NCI-H2029 (cell line): Measurements from ENCODE around the gene MTAP.

Experiments
- DNase-seq: peaks from one replicate; lab custom pipeline; 2025; lab: John Stamatoyannopoulos, UW

The MTAP gene

GRCh38 chr9:21804791-21805190, 2.4 kb downstream of the MTAP start:
- DNase-seq, result no peak

GRCh38 chr9:21806644-21807043, 4.2 kb downstream of the MTAP start:
- no peak for DNase-seq

DNA sequence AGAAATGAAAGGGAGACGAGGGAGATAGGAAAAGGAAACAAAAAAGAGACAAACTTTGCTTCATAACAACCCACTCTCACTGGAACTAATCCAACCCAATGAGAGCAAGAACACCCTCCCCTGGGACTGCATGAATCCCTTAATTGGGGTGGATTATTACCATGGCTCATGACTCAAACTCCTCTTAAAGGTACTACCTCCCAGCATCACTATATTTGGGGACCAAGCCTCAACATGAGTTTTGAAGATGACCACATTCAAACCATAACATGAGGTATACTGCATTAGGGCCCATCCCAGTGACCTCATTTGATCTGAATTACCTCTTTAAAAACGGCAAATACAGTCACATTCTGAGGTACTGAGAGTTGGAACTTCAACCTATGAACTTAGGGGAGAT, 8.0 kb downstream of the MTAP start:
- DNase-seq, result no peak

- no peak for DNase-seq
Measured at GRCh38 chr9:21810881-21811280, 8.4 kb downstream of the MTAP start.

- DNase-seq, result no peak
Measured at GRCh38 chr9:21811914-21812313, 9.5 kb downstream of the MTAP start.

- no peak for DNase-seq
Measured at GRCh38 chr9:21812415-21812814, 10.0 kb downstream of the MTAP start.

DNA sequence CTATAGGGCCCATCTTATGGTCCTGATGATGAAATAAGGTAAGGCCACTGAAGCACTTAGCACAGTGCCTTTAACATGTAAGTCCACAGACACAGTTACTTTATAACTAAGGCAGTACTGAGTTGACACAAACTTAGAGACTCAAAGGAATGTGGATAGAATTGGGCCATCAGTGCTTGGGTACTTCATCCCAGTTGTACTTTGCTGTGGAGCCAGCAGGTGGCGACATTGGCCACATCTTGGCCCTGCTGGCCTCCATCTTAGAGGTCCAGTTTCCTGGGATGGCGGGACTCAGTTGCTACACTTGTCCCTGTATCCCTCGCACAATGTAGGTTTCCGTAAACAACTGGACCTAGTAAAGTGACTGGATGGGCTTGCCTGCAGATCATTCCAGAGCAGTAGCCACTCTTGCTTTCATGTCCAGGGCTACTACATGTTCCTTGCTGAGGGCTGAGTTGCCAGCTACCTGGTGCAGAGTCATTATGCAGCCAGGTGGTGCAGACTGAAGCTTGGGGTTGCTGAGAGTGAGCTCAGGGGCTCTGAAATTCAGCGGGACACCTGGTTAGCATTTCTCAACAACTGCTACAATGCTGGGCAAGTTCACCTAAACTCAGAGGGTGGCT, 10.6 kb downstream of the MTAP start:
- DNase-seq, result peak; percentile 55

DNA sequence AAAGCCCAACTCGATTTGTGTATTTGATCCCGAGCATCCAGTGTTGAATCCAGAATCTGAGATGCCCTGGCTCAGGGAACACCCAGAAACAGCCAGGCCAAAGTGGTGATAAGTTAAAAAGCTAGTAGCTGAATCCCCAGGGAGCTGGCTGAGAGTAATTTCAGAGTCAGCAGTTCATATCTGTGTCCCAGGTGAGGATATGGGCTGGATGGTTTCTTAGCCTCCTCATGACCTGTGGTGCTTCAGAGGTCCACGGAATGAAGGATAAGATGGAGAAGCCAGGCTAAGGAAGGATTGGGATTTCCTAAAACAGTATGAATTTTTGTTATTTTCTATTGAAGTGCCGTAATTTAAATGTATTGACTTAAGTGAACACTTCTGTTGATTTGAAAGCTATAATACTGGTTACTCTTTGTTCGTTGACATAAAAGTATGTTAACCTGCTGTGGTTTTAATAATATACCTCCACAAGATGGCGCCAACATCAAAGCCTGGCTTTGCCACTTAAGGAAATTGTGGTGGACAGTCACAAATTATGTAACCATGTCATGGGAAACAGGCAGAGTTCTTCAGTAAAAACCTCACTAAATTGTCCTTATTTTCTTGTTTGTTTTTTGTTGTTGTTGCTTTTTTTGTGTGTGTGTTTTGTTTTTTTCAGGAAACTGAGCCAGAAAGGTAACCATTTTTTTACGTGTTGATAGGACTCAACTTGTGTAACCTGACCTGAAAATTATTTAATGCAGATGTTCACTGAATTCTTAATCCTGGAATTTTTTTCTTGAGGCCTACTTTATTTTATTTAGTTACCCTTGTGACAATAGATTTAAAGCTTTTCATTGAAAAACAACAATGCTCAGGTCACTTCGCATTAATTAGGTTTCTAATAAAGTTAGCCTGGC, 11.4 kb downstream of the MTAP start:
- peak; percentile 77 for DNase-seq

GRCh38 chr9:21815643-21816042, 13.2 kb downstream of the MTAP start:
- no peak for DNase-seq

DNA sequence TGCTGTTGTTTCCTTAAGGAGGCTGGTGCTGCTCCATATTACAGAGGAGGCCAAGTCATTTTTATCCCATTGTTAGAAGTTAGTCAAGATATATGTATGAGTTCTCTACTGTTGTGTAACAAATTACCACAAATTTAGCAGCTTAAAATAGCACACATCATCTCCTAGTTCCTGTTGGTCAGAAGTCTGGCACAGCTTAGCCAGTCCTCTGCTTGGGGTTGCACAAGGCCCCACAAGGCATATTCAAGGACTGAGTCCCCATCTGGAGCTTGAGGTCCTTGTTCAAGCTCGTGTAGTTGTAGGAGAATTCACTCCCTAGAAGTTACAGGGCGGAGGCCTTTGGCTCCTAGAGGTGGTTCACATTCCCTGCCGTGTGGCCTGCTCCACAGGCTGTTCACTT, 14.7 kb downstream of the MTAP start:
- DNase-seq, result no peak

- no peak for DNase-seq
Measured at GRCh38 chr9:21825637-21826036, 23.2 kb downstream of the MTAP start.

GRCh38 chr9:21828853-21829410, 26.5 kb downstream of the MTAP start:
- no peak for DNase-seq

- no peak for DNase-seq
Measured at GRCh38 chr9:21830589-21830988, 28.2 kb downstream of the MTAP start.

DNA sequence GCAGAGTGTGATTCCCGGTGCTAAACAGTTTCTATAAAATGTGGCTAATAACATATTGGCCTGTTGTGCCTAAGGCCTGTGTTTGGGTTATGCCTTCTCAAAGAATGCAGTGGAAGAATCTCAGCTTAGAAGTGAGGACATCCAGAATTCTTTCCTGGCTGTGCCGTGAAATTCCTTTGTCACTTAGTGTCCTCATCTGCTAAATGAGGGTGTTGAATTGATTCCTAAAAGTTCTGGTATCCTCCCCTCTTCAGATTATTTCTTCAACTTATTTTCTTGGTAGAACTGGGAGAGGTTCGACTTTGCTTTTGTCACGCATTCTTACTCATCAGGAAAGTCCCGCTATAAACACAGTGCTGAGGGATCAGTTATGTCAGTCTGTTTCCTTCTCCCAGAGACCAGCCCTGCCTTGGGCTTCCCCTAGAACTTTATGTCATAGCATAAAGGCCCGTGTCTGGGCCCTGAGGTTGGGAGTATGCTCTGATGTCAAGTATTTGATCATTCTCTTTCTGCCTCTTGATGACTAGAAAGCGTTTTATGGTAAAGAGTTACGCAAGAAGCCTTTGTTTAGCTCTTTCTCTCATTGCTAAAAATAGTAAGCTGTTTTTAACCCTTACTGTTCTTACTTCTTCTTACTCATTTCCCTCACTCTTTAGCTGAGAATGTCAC, 29.5 kb downstream of the MTAP start:
- DNase-seq, result no peak

- no peak for DNase-seq
Measured at GRCh38 chr9:21833090-21833801, 30.8 kb downstream of the MTAP start.

GRCh38 chr9:21835121-21835520, 32.7 kb downstream of the MTAP start:
- no peak for DNase-seq

DNA sequence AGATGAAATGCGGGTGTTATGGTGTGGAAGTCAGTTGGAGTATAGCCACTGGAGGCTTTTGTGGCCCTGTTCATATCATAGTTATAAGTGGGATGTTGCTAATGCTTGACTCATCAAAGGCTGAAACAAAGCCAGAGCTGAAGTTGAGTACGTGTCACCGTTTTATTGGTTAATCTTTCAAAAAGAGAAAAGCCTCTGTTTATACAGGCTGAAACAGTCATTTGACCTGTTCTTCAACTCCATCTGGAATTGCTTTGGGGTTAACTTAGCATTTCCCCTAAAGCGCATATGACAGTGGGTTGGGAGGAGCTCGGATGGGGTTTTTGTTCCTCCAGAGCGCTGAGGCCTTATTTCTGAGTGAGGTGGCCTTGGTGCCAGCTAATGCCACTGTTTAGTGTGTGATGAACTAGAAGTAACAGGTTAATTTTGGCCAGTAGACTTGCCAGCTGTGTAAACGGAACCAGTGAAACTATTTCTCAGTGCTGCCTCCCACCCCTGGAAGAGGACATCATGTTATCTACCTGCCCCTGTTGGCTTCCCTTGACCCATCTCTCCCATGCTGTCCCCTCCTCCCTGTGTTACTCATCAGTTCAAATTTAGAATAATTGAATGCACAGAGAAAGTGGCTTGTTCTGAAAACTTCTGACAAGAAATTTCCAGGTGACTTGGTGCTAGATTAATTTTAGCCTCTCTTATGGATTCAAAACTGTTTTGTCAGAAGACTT, 34.2 kb downstream of the MTAP start:
- peak; percentile 55 for DNase-seq

DNA sequence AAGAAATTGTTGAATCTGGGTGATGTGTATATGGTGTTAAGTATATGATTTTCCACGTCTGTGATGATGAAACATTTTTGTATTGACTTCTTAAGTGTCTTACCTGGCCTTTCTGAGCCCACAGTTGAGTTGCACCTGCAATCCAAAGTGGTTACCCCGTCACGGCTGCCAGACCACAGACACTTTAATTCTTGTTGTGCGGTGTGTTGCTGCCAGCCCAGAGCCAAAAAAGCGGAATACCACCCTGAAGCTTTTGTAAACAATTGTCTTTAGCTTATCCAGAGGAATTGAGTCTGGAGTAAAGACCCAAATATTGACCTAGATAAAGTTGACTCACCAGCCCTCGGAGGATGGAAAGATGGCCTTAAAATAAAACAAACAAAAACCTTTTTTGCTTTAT, 35.1 kb downstream of the MTAP start:
- no peak for DNase-seq

GRCh38 chr9:21840647-21841046, 38.2 kb downstream of the MTAP start:
- no peak for DNase-seq

DNA sequence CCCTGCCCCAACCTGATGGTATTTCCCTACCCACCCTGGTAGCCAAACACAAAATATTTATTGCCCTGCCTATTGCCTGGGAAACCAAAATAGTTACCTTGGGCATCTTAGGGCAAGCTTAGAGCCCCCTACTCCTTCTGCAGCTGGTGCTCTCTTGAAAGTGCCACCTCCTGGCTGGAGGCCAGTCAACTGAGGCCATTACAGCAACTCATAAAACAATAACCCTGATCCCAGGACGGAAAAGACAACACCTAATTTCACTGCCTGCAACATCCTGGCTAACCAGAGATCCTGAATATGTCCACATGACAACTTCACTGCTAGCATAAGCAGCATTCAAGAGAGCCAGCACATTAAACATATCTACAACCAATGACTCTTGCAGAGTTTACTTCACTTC, 38.7 kb downstream of the MTAP start:
- no peak for DNase-seq

- DNase-seq, result no peak
Measured at GRCh38 chr9:21848615-21849014, 46.2 kb downstream of the MTAP start.
